SIG-M5 treated with dmso at 0.1 percent for 504 hours (cell line): Measurements from ENCODE around the gene TYMP.
A peak's percentile ranks its signal among the peaks of the same experiment; 100 is the strongest.

ENCODE experiments used
- DNase-seq: peaks from one replicate; lab custom pipeline; 2025; ENCODE audit not compliant: unreplicated experiment; lab: John Stamatoyannopoulos, UW

TYMP gene, protein sequence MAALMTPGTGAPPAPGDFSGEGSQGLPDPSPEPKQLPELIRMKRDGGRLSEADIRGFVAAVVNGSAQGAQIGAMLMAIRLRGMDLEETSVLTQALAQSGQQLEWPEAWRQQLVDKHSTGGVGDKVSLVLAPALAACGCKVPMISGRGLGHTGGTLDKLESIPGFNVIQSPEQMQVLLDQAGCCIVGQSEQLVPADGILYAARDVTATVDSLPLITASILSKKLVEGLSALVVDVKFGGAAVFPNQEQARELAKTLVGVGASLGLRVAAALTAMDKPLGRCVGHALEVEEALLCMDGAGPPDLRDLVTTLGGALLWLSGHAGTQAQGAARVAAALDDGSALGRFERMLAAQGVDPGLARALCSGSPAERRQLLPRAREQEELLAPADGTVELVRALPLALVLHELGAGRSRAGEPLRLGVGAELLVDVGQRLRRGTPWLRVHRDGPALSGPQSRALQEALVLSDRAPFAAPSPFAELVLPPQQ

DNA sequence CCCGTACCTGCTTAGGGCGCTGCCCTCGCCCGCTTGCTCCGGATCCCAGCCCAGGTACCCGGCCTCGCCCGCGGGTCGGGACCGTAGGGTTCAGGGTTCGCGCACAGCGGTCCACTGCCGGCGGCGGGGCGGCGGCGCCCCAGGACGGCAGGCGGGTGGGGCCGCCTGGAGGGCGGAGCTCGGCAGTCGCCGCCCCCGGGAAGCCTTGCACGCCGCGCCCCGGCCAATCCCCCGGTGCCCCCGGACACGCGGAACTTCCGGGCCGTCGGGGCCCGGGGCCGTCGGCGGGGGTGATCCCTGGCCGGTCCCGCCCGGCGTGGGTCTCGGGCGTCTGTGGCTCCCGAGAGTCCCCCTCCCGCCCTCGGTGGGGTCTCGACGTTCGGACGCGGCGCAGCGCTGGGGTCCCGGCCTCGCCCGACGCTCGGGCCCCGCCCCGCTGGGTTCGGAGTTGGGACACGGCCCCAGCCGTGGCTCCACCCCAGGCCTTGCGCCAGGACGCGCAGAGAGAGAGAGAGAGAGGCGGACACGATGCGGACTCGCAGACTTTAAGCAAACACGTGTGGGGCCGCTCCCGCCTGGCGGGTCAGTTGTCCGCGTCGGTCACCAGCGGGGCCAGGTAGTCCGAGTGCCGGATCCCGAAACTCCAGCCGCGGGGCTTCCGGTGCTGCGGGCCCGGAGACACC, at the start of gene TYMP:
TYMP (minus strand) TSS at position 116 of the 683 bp plus-strand sequence. CDS start 303 bp downstream, outside the sequence.
- DNase-seq, result peak; percentile 79

DNA sequence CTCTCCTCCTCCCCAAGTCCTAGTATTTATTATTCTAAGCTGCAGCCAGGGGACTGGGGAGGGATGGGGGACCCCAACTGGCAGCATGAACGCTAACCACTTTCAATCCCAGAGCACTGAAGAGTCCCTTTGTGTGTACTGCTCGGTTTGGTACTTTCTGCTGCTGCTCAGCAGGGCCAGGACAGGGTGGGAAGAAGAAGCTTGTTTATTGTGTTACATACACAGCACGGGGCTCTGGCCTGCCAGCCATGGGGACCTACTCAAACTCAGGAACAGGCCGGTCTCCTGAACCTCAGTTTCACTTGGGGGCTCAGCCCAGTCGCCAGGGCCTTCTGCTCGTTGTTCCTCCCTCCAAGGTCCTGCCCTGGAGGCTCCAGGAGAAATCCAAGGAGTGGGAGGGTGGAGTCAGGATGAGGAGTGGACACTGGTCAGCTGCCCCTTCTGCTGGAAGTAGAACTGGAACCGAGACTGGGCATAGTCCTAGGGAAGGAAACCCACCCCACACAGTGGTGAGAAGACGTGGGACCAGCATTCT, 49.0 kb upstream of the TYMP start:
- no peak for DNase-seq

DNA sequence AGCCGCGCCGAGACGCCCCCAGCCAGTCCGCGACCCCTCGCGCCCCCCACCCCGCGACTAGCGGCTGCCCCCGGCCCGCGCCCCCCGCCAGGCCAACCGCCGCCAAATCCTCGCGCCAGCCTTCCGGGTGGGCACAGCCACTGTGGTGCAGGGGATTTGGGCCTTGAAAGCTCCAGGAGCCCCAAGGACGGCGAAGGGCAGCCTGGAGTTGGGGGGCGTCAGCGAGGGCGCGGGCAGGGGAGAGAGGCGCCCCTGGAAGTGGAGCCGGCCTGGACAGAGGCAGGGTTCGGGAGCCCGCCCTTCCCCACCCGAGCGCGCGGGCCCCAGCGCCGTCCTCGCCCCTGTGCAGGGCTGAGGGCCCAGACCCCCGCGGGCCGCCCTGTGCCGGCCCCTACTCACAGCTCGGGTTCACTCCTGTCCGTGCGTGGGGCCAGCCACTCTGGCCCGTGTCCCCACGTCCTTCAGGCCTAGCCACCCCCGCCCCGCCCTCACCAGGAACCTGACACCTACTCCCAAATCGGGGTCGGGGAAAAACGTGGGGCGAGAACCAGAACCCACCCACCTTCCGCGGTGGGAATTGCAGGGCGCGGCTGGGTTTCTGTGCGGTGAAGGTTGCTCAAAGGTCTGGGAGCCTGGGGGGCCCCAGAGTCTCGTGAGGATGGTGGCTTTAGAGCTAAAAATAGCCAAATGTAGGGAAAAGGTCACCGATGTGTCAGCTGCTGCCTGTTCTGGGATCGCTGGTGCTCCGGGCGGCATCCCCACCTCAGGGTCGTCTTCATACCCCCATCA, 48.4 kb upstream of the TYMP start, which contains the start of gene CPT1B:
CPT1B (minus strand) TSS at position 441 of the 789 bp plus-strand sequence. CDS start 512 bp downstream, outside the sequence.
- DNase-seq, result no peak

DNA sequence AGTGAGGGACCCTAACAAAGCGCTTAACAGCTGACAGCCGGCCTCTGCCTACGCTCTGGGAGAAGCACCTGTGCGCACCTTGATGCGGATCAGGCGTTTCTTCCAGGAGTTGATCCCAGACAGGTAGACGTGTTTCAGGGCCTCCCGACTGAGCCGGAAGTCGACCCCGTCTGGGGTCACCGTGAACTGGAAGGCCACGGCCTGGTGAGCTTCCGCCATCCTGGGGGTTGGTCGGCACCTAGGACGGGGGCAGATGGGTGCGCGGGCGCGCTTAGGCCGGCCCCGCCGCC, 47.8 kb upstream of the TYMP start:
- DNase-seq, result no peak

DNA sequence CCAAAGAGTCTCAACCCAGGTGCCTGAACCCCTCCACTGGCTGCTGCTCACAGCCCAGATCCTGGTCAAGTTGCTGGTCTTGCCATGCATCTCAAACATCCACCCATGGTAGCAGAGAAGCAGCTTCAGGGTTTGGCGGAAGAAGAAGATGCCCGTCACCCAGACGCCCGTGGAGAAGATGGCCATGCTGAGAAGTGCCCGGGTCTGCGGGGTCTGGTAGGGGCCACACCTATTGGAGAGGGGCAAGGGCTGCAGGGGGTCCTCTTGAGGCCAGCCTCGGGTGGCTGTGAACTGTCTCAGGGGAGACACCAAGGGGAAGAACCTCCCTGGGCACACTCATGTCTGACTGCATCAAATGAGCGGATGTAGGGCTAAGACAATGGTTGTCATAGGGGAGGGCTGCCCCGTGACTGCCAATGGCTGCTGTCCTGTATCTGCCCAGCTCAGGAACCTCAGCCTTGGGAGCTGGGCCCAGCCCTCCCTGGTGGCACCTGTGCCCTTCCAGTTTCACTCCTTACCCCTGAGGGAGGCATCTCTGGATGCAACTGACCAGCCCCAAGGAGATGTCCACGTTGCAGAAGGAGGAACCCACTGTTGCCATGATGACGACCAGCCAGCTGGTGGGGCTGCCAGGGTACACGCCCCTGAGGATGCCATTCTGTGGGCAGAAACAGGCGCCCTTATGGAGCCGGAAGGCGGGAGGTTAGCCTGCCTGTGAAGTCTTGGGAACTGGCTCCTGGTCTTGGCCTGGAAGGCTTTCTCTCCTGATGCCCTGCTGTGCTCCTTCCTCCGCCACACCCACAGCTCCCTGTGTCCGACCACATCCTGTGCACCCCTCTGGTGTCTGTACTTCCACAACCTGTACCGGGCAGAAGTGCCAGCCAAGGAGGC, 47.2 kb upstream of the TYMP start:
- DNase-seq, result no peak

DNA sequence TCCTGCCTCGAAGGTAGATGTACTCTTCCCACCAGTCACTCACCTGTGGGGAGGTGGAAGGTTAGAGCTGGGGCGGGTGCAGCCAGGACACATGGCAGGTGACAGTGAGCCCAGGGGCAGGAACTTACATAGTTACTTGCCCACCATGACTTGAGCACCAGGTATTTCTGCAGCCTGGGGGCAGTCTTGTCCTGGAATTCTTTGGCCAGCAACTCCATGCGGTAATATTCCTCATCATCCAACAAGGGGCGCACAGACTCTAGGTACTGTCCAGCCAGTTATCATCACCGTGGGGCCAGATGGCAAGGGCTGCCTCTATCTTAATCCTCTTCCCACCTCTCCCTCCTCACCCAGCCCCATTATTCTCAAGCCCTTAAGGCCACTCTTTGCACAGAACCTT, 46.3 kb upstream of the TYMP start:
- no peak for DNase-seq

DNA sequence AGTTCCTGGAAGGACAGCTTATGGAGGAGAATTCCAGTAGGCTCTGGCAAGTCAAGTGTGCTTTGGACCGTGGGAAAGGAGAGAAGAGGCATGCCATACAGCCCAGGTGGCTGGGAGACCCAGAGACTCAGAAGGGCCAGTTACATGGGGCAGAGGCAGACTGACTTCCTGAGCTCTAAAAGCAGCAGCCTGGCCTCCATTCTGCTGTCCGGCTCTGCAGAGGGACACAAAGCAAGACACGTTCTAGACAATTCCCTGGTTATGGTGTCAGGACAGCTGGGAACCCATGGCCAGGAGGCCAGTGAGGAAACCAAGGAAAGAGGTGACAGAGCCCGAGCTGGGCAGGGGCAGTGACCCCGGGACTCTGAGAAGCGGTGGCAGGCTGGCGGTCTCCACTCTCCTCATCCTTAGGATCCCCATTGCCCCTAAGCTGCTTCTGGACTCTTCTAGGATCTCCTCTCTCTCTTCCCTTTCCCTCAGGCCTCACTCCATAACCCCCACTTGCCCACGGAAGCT, 45.7 kb upstream of the TYMP start:
- no peak for DNase-seq

DNA sequence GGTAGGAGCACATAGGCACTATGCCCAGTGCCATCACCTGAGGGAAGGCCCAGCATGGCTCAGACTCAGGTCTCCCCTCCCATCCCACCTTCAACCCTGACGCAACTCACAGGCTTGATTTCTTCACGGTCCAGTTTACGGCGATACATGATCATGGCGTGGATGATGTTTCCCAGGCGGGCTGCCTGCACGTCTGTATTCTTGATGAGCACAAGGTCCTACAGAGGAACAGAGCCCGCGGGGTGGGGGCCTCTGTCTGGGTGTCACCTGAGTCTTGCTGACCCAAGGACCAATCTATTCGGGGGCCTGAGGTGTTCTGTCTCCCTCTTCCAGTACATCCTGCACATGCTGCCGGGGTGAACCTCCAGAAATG, 44.6 kb upstream of the TYMP start:
- no peak for DNase-seq

DNA sequence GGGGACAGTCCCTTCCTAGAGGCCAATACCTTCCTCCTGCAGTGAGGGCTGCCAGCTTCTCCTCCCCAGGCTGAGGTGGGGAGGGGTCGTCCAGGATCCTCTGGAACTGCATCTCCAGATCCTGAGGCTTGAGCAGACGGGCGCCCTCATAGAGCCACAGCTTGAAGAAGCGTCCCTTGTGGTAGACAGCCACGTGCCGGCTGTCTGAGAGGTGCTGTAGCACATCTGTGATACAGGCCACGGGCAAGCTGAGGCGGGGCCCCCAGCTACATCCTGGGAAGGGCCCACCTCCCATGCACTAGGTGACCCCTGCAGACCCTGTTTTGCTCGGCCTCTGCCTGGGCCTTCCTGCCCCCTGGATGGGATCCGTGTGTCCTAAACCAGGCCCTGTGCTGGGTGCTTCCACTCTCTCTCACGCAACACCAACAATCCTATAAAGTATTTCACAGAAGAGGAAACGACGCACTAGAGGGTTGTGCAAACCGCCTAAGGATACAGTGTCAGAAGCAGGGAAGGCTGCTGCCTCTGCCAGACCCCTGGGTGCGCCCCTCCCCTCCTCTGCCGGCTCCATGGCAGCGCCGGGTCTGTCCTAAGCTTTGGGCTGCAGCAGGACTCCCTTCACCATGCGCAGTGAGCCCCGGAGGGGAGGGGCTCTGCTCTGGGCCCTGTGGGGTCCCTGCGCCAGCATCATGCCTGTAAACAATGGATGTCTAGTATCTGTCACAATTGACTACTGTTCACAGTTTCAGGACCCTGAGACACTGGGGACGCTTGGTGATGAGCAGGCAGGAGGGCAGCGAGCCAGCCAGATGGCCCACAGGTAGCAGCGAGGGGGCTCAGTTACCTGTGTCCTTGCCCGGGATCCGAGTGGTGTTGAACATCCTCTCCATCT, 43.9 kb upstream of the TYMP start:
- DNase-seq, result no peak

DNA sequence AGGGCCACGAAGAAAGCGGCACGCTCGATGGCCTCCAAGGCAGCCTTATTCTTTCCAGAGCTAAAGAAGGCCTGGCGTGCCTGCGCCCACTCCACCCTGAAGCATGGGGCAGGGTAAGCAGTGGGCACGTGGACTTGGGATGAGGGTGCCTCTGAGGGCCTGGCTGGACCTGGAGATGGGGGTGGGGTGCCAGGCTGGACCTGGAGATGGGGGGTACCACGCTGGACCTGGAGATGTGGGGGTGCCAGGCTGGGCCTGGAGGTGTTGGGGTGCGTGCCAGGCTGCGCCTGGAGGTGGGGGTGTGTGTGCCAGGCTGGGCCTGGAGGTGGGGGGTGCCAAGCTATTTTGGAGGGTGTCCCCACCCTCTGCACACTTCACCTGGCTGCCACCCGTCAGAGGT, 43.2 kb upstream of the TYMP start:
- no peak for DNase-seq

DNA sequence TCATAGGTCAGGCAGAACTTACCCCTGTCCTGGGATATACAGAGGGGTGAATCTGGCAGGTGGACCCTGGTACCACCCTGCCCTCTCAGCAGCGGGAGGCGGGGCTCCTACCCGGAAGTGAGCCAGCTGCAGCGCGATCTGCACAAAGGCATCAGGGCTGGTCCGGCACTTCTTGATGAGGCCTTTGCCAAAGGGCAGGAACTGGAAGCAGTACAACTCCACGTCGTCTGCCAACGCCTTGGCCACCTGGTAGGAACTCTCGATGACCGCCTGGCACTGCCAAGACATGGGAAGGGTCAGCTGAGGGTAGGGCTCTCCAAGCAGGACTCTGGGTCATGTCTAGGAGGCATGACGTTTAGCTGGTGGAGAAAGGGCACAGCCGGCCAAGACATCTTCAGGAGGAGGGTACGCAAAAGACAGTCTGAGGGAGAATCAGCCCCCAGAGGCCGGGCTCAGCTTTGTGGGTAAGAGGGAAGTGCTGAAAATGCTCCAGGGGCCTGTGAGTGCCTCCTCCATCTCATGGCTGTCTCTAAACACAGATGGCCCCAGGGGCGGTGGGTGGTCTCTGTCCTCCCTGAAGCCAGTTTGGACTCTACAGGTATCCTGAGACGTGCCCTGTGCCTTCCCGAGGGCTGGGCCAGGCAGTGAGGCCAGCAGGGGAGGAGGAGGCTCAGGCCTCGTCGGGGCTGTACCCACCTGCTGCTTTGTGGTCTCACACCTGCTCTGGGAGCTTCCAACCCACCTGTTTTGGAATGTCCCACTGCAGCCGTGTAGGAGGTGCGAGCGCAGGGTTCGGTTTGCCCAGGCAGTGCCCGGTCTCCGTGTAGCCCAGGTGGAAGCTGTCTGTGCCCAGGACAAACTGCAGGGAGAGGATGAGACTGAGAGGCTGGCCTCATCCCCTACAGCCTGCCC, 41.7 kb upstream of the TYMP start:
- no peak for DNase-seq

DNA sequence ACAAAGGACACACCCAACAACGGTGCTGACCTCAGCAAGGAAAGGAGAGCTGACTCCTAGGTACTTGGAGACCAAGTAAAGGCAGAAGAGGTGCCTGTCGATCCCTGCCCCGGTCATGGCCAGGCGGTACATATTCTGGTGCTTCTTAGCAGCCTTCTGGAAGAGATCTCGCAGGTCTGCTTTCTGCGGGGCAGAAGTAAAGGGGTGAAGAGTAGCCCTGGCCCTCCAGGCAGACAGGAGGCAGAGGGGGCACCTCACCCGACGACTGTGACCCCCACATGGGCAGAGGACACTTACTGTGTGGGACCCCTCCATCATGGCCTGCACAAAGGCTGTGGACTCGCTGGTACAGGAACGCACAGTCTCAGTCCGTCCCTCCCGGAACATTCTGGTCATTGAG, 41.0 kb upstream of the TYMP start:
- no peak for DNase-seq

DNA sequence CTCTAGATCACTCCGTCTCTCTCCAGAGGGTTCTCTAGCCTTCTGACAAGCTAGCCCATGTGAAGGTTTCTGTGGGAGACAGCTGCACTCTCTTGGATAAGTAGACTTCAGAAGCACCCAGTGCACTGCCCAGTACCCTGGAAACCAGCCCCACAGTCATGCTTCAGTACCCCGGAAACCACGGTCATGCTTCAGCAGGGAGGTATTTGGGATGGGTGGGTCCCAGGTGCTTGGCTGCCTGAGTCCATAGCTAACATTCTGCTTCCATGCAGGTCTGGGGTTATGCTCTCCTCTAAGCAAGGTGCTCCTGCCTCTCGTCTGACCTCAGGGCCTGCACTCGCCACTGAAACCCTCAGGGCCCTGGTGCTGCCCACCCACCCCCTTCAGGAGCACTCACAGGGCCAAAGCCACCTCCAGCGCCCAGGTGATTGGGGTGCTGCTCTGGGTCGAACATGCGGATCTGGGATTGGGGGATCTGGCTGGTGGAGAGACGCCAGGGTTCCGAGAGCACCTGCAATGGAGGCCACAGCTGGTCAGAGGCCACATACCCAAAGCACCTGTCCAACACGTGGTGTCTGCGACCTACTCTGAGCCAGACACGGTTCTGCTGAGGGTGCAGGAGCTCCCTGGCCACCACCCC, 40.2 kb upstream of the TYMP start:
- no peak for DNase-seq

DNA sequence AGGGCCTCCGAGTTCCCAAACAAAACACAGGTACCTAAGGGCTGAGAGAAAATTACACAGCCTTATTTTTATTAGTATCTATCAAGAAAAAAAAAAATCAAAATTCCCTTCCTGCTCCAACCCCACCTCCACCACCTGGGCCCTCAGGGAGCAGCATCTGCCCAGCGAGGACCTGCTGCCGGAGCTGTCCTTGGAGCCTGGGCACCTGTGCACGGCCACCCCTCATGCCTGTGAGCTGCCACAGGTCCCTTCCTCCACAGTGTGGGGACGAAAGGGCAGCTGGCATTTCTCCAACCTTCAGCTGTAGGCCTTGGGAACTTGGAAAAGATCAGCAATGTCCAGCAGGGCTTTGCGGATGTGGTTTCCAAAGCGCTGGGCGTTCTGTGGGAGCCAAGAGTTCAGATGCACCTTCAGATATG, 39.2 kb upstream of the TYMP start:
- no peak for DNase-seq

DNA sequence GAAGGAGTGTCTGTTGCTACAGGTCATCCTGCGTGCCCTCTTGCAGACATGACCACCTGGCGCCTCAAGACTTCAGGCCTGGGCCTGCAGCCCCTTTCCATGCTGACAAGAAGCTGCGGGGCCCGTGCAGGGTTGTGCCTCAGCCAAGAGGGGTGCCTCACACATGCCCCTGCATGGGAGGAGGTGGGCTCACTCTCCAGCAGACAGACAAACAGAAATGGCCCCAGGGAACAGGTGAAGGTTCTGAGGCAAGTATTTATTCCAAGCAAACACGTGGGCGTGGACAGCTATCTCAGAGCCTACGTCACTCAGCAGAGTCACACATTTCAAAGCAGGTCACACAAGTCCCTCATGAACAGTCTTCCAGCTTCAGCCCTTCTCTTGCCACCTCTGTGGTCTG, 38.8 kb upstream of the TYMP start:
- DNase-seq, result peak; percentile 17

DNA sequence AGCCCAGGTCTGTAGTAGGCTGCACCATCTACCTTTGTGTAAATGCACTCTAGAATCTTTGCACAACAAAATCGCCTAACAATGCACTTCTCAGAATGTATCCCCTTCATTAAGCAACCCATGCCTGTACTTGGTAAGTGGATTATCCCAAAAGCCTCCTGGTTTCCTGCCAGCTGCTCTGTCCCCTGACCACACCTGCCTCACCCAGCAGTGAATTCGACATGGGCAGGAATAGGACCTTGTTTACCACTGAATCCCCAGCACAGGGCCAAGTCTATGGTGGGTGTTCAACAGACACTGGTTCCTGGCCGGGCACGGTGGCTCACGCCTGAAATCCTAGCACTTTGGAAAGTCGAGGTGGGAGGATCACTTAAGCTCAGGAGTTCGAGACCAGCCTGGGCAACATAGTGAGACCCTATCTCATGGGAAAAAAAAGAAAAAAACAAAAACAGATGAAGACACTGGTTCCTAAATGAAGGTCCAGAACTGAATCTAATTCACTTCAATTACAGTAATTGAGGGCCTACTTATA, 38.0 kb upstream of the TYMP start:
- no peak for DNase-seq

DNA sequence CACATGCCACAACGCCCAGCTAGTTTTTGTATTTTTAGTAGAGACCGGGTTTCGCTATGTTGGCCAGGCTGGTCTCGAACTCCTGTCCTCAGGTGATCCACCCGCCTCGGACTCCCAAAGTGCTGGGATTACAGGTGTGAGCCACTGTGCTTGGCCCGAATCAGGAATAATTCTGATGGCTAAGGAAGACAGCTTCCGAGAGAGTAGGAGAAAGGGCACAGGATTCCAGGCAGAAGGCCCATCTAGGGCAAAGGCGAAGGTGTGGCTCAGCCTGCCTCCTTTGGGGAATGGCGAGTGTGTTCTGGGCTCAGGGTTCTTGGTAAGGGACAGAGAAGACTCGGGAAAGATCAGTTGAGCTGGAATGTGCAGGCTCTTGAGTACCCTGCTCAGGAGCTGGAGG, 34.5 kb upstream of the TYMP start:
- DNase-seq, result no peak
